ENCODE measurements around the gene ZNF580.

- TF ChIP-seq CTCF (IDR thresholded peaks at IDR 0.05) (no peak), POLR2A (IDR thresholded peaks at IDR 0.05) (no peak)
Observed at GRCh38 chr19:55599842-55600661, 40.8 kb upstream of the ZNF580 start, which contains the start of gene ZNF524.

Measured in sigmoid colon (tissue), 3 donors.